LNCaP clone FGC (cell line): ENCODE data around the gene SYT2.

Experiments
- DNase-seq: peaks from one replicate; pipeline ENCODE4 v3.0.0-alpha.2; 2011; ENCODE audit warnings: low read depth
- H3K4me3 ChIP-seq: 2 replicates; pipeline ENCODE4 v1.5.1; 2011; ENCODE audit warnings: mild to moderate bottlenecking, low read depth, low read length, control low read depth
- CTCF ChIP-seq: IDR thresholded peaks from 2 replicates; pipeline ENCODE4 v1.5.1; 2012; ENCODE audit warnings: mild to moderate bottlenecking; ENCODE audit not compliant: control insufficient read depth, insufficient read depth; ENCODE audit errors: extremely low read depth

The SYT2 gene

GRCh38 chr1:202713110-202713509 lies 2.9 kb upstream of the SYT2 start:
- DNase-seq = peak; percentile 40
- H3K4me3 ChIP-seq = no peak overlapping the region
- no peak for TF ChIP-seq CTCF

DNA sequence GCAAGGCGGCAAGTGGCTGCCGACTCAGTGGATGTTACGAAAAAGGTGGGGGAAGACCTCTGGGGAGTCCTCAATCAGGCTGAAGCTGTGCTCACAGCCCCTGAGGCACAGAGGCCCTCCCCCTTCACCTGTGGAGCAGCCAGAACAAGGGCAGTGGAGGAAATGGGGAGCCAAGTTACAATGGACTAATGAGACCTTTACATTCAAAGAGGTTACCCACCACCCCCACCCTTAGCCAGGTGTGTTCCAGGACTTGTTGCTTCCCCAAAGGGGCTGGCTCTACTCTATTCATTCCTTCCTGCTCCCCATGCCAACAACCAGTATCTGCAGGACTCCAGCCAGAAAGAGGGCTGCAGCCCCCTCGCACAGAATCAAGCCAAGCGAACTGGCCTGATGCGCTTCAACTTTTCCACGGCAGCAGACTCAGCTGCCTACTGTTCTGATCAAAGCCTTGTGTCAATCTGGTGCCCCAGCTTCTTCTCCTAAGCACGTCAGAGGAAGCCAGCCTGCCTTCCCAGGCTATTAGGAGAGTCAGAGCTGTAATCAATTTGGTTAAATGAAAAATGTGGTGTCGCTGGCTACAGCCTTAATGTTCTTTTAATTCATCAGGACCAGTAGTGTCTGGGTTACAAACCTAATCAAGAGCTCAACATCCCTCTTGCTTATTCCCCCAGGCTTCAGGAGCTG lies 1.8 kb upstream of the SYT2 start:
- TF ChIP-seq CTCF = no peak
- no peak overlapping the region for H3K4me3 ChIP-seq
- no peak for DNase-seq

DNA sequence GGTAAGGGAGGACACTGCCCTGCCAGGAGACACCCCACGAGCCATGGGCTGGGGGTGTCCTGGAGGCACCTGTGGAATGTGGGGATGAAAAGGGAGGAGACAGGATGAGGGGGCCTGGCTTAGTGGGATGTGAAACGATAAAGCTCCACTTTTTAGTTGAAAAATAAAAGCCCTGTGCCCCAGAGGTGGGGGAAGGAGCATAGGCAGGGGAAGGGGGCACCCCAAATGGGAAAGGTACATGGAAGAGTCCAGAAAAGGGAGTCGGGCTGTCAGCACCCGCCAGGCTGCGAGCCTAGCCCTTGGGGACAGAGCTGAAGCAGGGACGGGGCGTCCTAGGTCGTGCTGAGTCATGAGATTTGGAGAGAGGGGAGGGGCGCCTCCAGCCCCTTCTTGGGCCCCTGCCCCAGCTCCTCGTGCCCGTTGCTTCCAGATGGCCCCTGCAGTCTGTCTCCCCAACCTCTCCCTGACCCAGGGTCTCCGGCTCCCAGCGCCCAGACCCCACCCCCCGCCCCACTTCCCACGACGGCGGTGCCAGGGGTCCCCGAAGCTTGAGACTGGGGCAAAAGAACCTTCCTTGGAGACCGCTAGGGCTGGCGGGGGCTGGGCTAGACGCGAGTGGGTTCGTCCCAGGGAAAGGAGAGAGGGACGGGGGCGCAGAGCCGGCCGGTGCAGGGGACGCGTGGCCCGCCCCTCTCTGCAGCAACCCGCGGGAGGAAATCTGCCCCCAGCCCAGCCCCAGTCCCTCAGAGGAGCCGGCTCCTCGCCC lies 795 bp downstream of the SYT2 start:
- H3K4me3 ChIP-seq = no peak overlapping the region
- TF ChIP-seq CTCF = no peak
- DNase-seq = no peak

- no peak overlapping the region for H3K4me3 ChIP-seq
- TF ChIP-seq CTCF = no peak
- no peak for DNase-seq
Observed at GRCh38 chr1:202708456-202709275, 1.6 kb downstream of the SYT2 start.

DNA sequence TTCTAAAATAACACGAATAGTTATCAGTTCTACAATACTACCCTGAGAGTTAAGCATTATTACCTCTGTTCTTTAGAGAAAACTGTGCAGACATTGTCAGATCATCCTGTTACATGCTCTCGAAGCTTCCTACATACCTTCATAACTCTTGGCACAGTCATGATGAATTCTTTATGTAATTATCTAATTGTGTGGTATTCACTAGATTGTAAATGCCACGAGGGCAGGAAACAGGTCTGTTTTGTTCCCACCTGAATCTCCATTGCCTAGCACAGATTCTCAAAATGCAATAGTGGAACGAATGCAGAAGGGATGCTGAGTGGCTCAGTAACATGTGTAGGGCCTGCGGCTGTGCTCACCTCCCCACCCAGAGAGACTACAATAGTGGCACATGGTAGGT lies 3.4 kb downstream of the SYT2 start:
- no peak overlapping the region for H3K4me3 ChIP-seq
- no peak for DNase-seq
- no peak for TF ChIP-seq CTCF

GRCh38 chr1:202704601-202705000 lies 5.7 kb downstream of the SYT2 start:
- H3K4me3 ChIP-seq = no peak overlapping the region
- TF ChIP-seq CTCF = no peak
- DNase-seq = no peak
